Measurements from ENCODE around the gene MCTP1. TPM values are rescaled to one million over a fixed set of nuclear protein-coding genes. Genes with fewer than 3 reads are reported as not detected.

MCTP1 gene
- total RNA-seq, 4 donors from 2014 or later = 5.7 to 33.5 (median 17.4) TPM

DNA sequence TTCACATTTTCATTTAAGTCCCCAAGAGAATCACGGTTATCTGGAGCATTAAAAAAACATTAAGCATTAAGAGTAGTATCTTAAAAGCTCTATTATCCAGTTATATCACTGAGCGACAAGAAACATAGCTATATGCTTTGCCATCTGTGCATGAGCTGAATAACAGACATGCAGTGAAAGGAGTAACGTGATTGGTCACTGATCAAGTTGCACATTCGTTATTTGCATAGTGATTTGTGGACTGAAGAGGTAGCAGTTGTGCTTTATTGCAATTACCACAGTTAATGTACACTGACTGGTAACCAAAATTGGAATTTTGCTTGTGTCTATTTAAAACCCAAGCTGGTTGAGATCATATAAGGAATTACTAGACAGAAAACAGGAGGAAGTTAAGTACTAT, 107.4 kb downstream of the MCTP1 start:
- intact Hi-C loops (cut with DNase I) = no loop called here
- WGBS, 2 donors = 66 to 70% methylated on average over 4 of the region's 4 CpGs
- H3K27ac ChIP-seq = no peak overlapping the region
- no peaks in the 10 kb centered on the region for H3K9me3 ChIP-seq
- no peaks in the 10 kb centered on the region for H3K4me1 ChIP-seq
- no peak for DNase-seq
- no peaks in the 10 kb centered on the region for H3K27me3 ChIP-seq
- no peak overlapping the region for H3K4me3 ChIP-seq (replicated peaks in 1 of 3)
- no peaks in the 10 kb centered on the region for H3K36me3 ChIP-seq
- TF ChIP-seq, protein P1, sequence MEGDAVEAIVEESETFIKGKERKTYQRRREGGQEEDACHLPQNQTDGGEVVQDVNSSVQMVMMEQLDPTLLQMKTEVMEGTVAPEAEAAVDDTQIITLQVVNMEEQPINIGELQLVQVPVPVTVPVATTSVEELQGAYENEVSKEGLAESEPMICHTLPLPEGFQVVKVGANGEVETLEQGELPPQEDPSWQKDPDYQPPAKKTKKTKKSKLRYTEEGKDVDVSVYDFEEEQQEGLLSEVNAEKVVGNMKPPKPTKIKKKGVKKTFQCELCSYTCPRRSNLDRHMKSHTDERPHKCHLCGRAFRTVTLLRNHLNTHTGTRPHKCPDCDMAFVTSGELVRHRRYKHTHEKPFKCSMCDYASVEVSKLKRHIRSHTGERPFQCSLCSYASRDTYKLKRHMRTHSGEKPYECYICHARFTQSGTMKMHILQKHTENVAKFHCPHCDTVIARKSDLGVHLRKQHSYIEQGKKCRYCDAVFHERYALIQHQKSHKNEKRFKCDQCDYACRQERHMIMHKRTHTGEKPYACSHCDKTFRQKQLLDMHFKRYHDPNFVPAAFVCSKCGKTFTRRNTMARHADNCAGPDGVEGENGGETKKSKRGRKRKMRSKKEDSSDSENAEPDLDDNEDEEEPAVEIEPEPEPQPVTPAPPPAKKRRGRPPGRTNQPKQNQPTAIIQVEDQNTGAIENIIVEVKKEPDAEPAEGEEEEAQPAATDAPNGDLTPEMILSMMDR (IDR thresholded peaks at IDR 0.05) = no peak
- no peak for TF ChIP-seq POLR2A (IDR thresholded peaks at IDR 0.05)

DNA sequence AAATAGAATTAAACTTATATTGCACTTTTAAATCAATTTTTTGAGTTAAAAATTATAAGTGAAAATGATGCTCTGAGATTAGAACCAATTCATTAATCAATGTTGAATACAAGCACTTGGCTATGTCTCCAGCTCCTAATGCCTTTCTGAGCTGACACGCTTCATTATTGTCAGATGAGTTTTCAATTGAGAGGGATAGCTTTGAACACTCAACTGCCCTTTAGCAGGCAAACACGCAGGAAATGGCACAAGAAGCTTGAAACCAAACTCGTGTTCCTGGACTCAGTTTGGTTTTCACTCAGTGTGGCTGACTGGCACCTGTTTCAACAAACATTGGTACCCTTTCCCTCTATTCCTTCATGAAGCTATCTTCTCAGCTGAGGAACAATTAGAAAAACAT, 109.8 kb downstream of the MCTP1 start:
- no peak overlapping the region for H3K4me3 ChIP-seq (replicated peaks in 1 of 3)
- TF ChIP-seq, protein P1 (IDR thresholded peaks at IDR 0.05) = no peak
- TF ChIP-seq POLR2A (IDR thresholded peaks at IDR 0.05) = no peak
- no peaks in the 10 kb centered on the region for H3K36me3 ChIP-seq
- DNase-seq = no peak
- H3K27me3 ChIP-seq = no peaks in the 10 kb centered on the region
- 58 to 63% methylated on average over 3 of the region's 3 CpGs for WGBS, 2 donors
- no peak overlapping the region for H3K27ac ChIP-seq
- H3K4me1 ChIP-seq = no peaks in the 10 kb centered on the region
- H3K9me3 ChIP-seq = no peaks in the 10 kb centered on the region
- intact Hi-C loops (cut with DNase I) = no loop called here

DNA sequence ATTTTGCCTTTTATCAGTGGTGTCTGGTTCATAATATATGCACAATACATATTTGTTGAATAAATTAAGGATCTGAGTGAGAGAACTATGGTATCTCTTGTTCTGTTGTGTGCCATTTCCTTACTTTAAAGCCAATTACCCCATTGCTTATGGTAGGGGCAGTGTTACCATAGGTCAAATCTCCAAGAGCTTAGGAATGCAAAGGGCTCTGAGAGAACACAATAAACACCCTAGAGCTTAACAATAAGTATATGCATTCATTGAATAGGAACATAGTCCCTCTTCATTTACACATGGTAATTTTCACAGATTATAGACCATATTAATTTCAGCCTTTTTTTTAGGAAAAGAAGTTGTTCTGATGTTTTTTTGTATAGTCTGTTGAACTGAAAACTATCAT, 112.2 kb downstream of the MCTP1 start:
- no peak for DNase-seq
- no peak for TF ChIP-seq POLR2A (IDR thresholded peaks at IDR 0.05)
- TF ChIP-seq, protein P1 (IDR thresholded peaks at IDR 0.05) = no peak
- H3K36me3 ChIP-seq = no peaks in the 10 kb centered on the region

DNA sequence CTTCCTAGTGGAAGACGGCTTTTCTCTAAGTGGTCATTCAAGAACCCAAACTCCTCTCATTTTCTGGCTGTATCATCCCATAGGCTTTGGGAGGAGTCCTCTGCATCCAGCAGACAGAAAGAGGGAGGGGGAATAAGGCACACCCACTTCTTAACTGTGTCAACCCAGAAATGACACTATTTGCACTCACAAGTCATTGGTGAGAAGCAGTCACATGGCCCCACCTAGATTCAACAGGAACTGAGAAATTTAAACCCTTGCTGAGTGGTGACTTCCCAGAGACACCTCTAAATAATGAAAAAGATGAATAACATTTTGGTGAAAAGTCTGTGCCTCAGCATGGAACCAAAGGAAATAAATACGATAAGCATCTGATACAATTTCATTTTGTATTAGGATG, 120.0 kb downstream of the MCTP1 start:
- no peak for DNase-seq
- no peak for TF ChIP-seq POLR2A (IDR thresholded peaks at IDR 0.05)
- TF ChIP-seq, protein P1 (IDR thresholded peaks at IDR 0.05) = no peak
- 97% methylated on average over 2 of the region's 2 CpGs for WGBS, 2 donors
- H3K4me1 ChIP-seq = no peaks in the 10 kb centered on the region
- H3K27ac ChIP-seq = no peak overlapping the region
- no peaks in the 10 kb centered on the region for H3K27me3 ChIP-seq
- H3K9me3 ChIP-seq = no peaks in the 10 kb centered on the region
- no peak overlapping the region for H3K4me3 ChIP-seq (replicated peaks in 1 of 3)
- no peaks in the 10 kb centered on the region for H3K36me3 ChIP-seq
- intact Hi-C loops (cut with DNase I) = no loop called here

More for the DNA sequence above, 112.2 kb downstream of the MCTP1 start:
- Histone ChIP-seq H3K27ac (no peak overlapping the region), H3K4me3 (replicated peaks in 1 of 3) (no peak overlapping the region), H3K9me3 (no peaks in the 10 kb centered on the region), H3K4me1 (no peaks in the 10 kb centered on the region), H3K27me3 (no peaks in the 10 kb centered on the region)
- intact Hi-C loops (cut with DNase I) = no loop called here

DNA sequence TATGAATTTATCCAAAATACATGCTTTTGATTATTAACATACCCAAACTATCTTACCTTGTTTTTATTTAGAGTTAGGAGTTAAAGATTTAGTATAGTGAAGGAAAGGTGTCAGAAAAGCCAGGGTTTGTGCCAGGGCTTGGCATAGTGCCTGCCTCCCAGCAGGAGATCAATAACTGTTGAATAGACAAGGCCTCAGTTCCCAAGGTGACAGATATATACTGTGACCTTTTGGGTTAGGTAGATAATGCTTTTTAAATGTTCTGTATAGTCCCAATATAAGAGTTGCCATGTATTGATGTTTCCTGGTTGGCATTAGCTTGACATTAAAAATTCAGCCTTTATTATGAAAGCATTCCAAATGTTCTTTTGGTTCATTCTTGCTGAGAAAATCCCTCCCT, 121.8 kb downstream of the MCTP1 start:
- no peaks in the 10 kb centered on the region for H3K9me3 ChIP-seq
- TF ChIP-seq POLR2A (IDR thresholded peaks at IDR 0.05) = no peak
- TF ChIP-seq, protein P1 (IDR thresholded peaks at IDR 0.05) = no peak

More for the DNA sequence above, 121.8 kb downstream of the MCTP1 start:
- intact Hi-C loops (cut with DNase I) = no loop called here
- Histone ChIP-seq H3K4me1 (no peaks in the 10 kb centered on the region), H3K4me3 (replicated peaks in 1 of 3) (no peak overlapping the region), H3K27ac (no peak overlapping the region), H3K36me3 (no peaks in the 10 kb centered on the region), H3K27me3 (no peaks in the 10 kb centered on the region)
- no peak for DNase-seq
